Activated CD8-positive, alpha-beta T cell treated with anti-CD3 and anti-CD28 coated beads for 36 hours (primary cell): Measurements from ENCODE around the gene OR9A2. TPM values are rescaled to one million over a fixed set of nuclear protein-coding genes. Genes with fewer than 3 reads are reported as not detected.

Source experiments
- ATAC-seq: fragments of 200-7000 bp; cut with Tn5 transposase; one replicate; pipeline ENCODE4 v1.10.0; 2021; ENCODE audit warnings: mild to moderate bottlenecking, moderate library complexity
- CTCF ChIA-PET: fragments of 350-600 bp; sonication (Branson Sonifier 250); formaldehyde crosslinking; loops from one replicate; lab custom pipeline; 2021; ENCODE audit warnings: antibody characterized with exemption; lab: Charles Lee
- POLR2A ChIA-PET: fragments of 350-600 bp; sonication (Branson Sonifier 250); formaldehyde crosslinking; loops from one replicate; lab custom pipeline; 2021; ENCODE audit warnings: antibody characterized with exemption; lab: Charles Lee
- DNase-seq: peaks from one replicate; pipeline ENCODE4 v3.0.0-alpha.2; 2020
- H3K27ac Mint-ChIP-seq: one replicate; pipeline ENCODE4 v1.8.0; 2021; ENCODE audit warnings: mild to moderate bottlenecking, mixed read lengths
- H3K27me3 Mint-ChIP-seq: one replicate; pipeline ENCODE4 v1.8.0; 2021; ENCODE audit warnings: mixed read lengths
- H3K36me3 Mint-ChIP-seq: one replicate; pipeline ENCODE4 v1.8.0; 2021; ENCODE audit warnings: low read depth, mixed read lengths
- H3K4me1 Mint-ChIP-seq: one replicate; pipeline ENCODE4 v1.8.0; 2021; ENCODE audit warnings: low read depth, mixed read lengths
- H3K4me3 Mint-ChIP-seq: one replicate; pipeline ENCODE4 v1.8.0; 2021; ENCODE audit warnings: mild to moderate bottlenecking, moderate library complexity, mixed read lengths
- H3K9me3 Mint-ChIP-seq: one replicate; pipeline ENCODE4 v1.8.0; 2021; ENCODE audit warnings: mixed read lengths
- CTCF ChIP-seq: fragments of 200-600 bp; IDR thresholded peaks from one replicate; pipeline ENCODE4 v1.8.0; 2022; ENCODE audit warnings: antibody characterized with exemption, mild to moderate bottlenecking
- intact Hi-C: fragments of 100-400 bp; cut with micrococcal nuclease; formaldehyde crosslinking; loops from one replicate; pipeline ENCODE4 v1.10.0; 2022
- total RNA-seq, 2 experiments: library from RNA; stranded (reverse); gene quantifications; one replicate each; pipeline ENCODE4 v1.2.3, GENCODE V29; 2021

Gene OR9A2
- not detected for total RNA-seq

- no peak within 1 kb of the TSS for H3K27ac Mint-ChIP-seq
- no peaks in the 10 kb centered on the region for H3K4me1 Mint-ChIP-seq
- H3K36me3 Mint-ChIP-seq = no peaks in the 10 kb centered on the region
- ChIA-PET POLR2A (interaction anchor here (0.9 kb wide), 1 partner anchor 9 kb away, joined by 3 read pairs; no protein-coding TSS in a partner anchor), CTCF (interaction anchor here (1.7 kb wide), 1 partner anchor 15 kb away, joined by 3 read pairs; no protein-coding TSS in a partner anchor)
- H3K27me3 Mint-ChIP-seq = peaks cover 16% of the 10 kb centered on the region
- ATAC-seq = no peak
- DNase-seq = no peak
- H3K4me3 Mint-ChIP-seq = no peak within 1 kb of the TSS
- no peak for TF ChIP-seq CTCF
- no peaks in the 10 kb centered on the region for H3K9me3 Mint-ChIP-seq
- intact Hi-C loops = no loop called here
Measured at GRCh38 chr7:143027032-143027431, at the start of gene OR9A2. TSS of gene OR9A2 (minus strand) at chr7:143027132. CDS start at chr7:143027132, 0 bp downstream.

GRCh38 chr7:143074141-143074540 is 47.2 kb upstream of the OR9A2 start:
- H3K27ac Mint-ChIP-seq = no peak overlapping the region
- ChIA-PET CTCF (no interaction called here), POLR2A (interaction anchor here (0.5 kb wide), 1 partner anchor 41 kb away, joined by 3 read pairs; no protein-coding TSS in a partner anchor)
- intact Hi-C loops = no loop called here
- DNase-seq (no peak), ATAC-seq (no peak)
- no peak for TF ChIP-seq CTCF
- no peaks in the 10 kb centered on the region for H3K36me3 Mint-ChIP-seq
- H3K9me3 Mint-ChIP-seq = no peaks in the 10 kb centered on the region
- H3K4me3 Mint-ChIP-seq = no peak overlapping the region
- peaks cover 8% of the 10 kb centered on the region for H3K27me3 Mint-ChIP-seq
- H3K4me1 Mint-ChIP-seq = no peaks in the 10 kb centered on the region

GRCh38 chr7:143073556-143073955 is 46.6 kb upstream of the OR9A2 start:
- Mint-ChIP-seq H3K4me1 (no peaks in the 10 kb centered on the region), H3K27me3 (peaks cover 8% of the 10 kb centered on the region), H3K27ac (no peak overlapping the region), H3K9me3 (no peaks in the 10 kb centered on the region), H3K4me3 (no peak overlapping the region), H3K36me3 (no peaks in the 10 kb centered on the region)
- TF ChIP-seq CTCF = no peak
- POLR2A ChIA-PET = no interaction called here
- DNase-seq (no peak), ATAC-seq (no peak)
- intact Hi-C loops = no loop called here
- CTCF ChIA-PET = no interaction called here

- no peak for TF ChIP-seq CTCF
- Mint-ChIP-seq H3K36me3 (no peaks in the 10 kb centered on the region), H3K27me3 (peaks cover 6% of the 10 kb centered on the region), H3K4me3 (no peak overlapping the region), H3K27ac (no peak overlapping the region), H3K9me3 (no peaks in the 10 kb centered on the region), H3K4me1 (no peaks in the 10 kb centered on the region)
- ATAC-seq (no peak), DNase-seq (no peak)
- intact Hi-C loops = no loop called here
- POLR2A ChIA-PET = interaction anchor here (0.8 kb wide), 1 partner anchor 9 kb away, joined by 3 read pairs; no protein-coding TSS in a partner anchor
- CTCF ChIA-PET = no interaction called here
Measured at GRCh38 chr7:143069912-143070500, 43.1 kb upstream of the OR9A2 start.

- Mint-ChIP-seq H3K27me3 (peaks cover 8% of the 10 kb centered on the region), H3K9me3 (no peaks in the 10 kb centered on the region), H3K4me1 (no peaks in the 10 kb centered on the region), H3K4me3 (no peak overlapping the region), H3K36me3 (no peaks in the 10 kb centered on the region), H3K27ac (no peak overlapping the region)
- ChIA-PET CTCF (interaction anchor here (0.8 to 1.0 kb wide), 2 partner anchors 146 to 147 kb away, joined by 3 read pairs; no protein-coding TSS in a partner anchor), POLR2A (no interaction called here)
- TF ChIP-seq CTCF = no peak
- ATAC-seq = no peak
- no peak for DNase-seq
- intact Hi-C loops = no loop called here
Measured at GRCh38 chr7:143068446-143068845, 41.5 kb upstream of the OR9A2 start.
